GM21423 (cell line): Measurements from ENCODE around the gene ZBTB43.
"Not testable (repeated sequence)": the region's sequence is repeated elsewhere in the genome, so short reads cannot be mapped to it uniquely, and the experiment has no call there.

ENCODE experiments used
- ATAC-seq: cut with Tn5 transposase; IDR thresholded peaks from one replicate; pipeline ENCODE4 v1.9.1; 2021; ENCODE audit warnings: mild to moderate bottlenecking, moderate library complexity; ENCODE audit not compliant: unreplicated experiment

ZBTB43 gene, protein sequence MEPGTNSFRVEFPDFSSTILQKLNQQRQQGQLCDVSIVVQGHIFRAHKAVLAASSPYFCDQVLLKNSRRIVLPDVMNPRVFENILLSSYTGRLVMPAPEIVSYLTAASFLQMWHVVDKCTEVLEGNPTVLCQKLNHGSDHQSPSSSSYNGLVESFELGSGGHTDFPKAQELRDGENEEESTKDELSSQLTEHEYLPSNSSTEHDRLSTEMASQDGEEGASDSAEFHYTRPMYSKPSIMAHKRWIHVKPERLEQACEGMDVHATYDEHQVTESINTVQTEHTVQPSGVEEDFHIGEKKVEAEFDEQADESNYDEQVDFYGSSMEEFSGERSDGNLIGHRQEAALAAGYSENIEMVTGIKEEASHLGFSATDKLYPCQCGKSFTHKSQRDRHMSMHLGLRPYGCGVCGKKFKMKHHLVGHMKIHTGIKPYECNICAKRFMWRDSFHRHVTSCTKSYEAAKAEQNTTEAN

GRCh38 chr9:126804696-126805553 is at the start of gene ZBTB43:
TSS of gene ZBTB43 (plus strand) at chr9:126805040. CDS start at chr9:126832510, 27,470 bp downstream.
- ATAC-seq, result peak; percentile 64

DNA sequence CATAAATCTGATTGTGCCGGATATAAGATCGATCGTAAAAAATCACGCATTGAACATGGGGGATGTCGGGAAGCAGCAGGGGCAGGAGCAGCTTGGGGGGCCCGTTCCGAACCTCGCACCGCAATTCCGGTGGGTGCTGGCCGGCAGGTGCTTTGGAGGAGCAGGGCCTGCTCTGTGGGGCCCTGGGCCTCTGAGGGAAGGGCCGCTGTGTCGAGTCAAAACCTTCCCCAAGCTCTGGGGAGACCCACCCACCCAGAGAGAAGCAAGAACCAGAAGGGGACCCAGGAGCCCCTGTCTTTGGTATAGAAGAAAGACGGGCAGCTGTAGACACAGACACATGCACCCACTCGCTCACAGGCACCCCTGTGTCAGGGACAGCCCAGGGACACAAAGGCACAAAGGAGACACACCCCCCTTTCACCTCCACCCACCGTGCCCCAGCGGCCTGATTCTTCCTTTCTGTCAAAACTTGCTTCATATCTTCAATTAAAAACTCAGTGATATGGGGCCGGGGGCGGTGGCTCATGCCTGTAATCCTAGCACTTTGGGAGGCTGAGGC is 49.4 kb upstream of the ZBTB43 start:
- no peak for ATAC-seq

GRCh38 chr9:126756238-126756637 is 48.6 kb upstream of the ZBTB43 start:
- ATAC-seq, result no peak

DNA sequence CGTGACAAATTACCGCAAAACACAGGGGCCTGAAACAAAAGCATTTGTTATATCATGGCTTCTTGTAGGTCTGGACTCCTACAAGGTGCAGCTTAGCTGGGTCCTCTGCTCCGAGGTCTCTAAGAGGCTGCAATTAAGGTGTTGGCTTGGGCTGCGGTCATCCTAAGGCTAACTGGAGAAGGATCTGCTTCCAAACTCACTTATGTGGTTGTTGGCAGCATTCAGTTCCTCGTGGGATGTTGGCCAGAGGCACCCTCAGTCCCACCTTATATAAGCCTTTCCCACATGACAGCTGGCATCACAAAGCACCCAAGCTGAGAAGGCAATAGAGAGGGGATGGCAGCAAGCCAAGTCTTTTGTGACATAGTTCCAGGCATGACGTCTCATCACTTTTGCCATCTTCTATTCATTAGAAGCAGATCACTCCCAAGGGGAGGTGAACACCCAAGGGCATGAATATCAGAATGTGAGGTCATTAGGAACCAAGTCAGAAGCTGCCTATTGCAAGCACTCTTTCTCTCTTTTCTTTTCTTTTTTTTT is 47.9 kb upstream of the ZBTB43 start:
- no peak for ATAC-seq

DNA sequence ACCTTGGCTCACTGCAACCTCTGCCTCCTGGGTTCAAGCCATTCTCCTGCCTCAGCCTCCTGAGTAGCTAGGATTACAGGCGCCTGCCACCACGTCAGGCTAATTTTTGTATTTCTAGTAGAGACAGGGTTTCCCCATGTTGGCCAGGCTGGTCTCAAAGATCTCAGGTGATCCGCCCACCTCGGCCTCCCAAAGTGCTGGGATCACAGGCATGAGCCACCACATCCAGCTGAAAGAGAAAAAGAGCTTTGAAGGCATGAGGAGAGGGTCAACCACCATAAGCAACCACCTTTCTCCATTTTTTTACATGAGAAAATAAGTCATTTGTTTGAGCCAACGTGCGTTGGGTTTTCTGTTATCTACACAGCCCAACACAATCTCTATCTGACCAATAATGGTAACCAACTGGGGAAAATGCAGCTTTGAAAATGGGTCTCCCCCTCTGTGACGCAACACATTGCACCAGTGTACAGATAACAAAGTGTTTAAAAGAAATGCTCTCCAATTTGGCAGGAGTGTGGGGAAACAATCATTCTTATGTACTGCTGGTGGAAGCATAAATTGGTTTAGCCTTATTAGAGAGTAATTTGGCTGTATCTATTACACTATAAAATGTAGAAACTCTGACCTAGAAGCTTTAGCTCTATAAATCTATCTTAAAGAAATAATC is 45.8 kb upstream of the ZBTB43 start:
- no peak for ATAC-seq

- no peak for ATAC-seq
Observed at GRCh38 chr9:126761274-126761673, 43.6 kb upstream of the ZBTB43 start.

- ATAC-seq, result no peak
Observed at GRCh38 chr9:126763130-126763764, 41.6 kb upstream of the ZBTB43 start.

- no peak for ATAC-seq
Observed at GRCh38 chr9:126773004-126773607, 31.7 kb upstream of the ZBTB43 start.

- no peak for ATAC-seq
Observed at GRCh38 chr9:126775926-126776325, 28.9 kb upstream of the ZBTB43 start.

DNA sequence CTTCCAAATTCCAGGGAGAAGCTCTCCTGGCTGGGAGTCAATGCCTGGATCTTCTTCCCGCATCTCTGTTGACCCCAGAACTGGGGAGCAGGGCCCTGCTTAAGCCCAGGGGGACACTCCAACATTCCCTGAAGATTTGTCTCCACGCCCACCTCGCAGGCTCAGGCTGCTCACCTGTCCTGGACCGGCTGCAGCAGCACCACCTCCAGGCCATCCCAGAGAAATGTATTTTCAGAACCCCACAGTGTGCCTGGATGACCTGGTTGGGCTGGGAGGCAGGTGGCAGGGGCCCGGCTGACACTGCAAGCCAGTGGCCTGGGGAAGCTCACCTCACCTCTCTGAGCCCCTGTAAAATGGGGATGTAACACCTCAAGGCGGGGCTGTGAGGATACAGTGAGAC is 27.1 kb upstream of the ZBTB43 start:
- ATAC-seq, result no peak

- ATAC-seq, result no peak
Observed at GRCh38 chr9:126778141-126778540, 26.7 kb upstream of the ZBTB43 start.

- ATAC-seq, result not testable (repeated sequence)
Observed at GRCh38 chr9:126778696-126779095, 26.1 kb upstream of the ZBTB43 start.

DNA sequence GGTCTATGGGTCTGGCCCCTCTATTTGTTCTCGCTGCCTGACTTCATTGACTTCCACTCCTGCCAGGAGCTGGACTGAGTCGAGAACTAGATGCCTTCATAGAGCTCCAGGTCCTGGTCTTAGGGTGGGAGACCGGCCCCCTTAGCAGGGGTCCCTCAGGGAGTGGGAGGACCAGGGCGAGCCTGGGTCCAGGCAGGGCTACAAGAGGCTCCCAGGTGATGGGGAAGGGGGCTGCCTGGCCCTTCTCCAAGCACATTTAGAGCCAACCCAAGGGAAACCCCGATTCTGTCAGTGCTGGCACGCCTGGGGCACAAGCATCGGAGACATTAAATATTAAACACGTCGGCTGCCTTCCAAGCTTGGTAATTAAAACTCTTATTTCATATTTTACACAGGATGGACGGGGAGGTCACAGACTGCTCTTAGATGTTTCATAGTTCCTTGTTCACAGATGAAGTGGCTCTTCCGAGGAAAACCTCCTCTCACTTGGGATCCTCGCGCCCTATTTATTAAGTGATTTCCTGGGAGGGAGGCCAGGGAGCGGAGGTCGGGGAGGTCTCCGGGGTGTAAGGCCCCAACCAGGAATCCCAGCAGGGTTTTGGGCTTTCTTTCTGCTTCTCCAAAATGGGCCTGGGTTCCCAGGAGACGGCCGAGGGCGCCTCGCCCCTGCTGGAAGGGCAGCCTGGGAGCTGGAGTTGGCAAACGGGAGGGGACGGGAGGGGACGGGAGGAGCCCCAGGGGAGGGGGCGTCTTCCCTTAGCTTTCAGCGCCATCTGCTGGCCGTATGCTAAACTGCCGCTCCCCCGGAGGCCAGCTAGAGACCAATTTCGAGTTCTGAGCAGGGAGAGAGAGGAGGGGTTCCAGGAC is 23.4 kb upstream of the ZBTB43 start:
- ATAC-seq, result no peak

GRCh38 chr9:126782053-126782388 is 22.8 kb upstream of the ZBTB43 start:
- no peak for ATAC-seq

DNA sequence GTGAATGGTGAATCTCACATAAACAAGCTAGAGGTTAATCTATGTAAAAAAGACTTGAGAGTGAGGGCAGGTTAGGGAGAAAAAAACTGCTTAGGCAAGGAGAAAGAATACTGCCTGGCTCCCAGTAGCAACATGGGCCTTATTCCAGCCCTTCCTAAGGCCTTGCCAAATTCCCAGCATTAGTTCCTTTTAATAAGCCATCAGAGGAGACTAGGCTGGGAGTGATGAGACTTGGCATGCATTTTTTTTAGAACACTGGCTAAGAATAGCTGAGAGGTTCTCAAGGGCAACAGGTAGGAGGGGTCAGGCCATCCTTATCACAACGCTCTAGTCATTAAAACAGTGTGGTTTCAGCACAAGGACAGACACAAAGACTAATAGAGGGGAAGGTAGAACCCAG is 20.9 kb upstream of the ZBTB43 start:
- ATAC-seq, result no peak

DNA sequence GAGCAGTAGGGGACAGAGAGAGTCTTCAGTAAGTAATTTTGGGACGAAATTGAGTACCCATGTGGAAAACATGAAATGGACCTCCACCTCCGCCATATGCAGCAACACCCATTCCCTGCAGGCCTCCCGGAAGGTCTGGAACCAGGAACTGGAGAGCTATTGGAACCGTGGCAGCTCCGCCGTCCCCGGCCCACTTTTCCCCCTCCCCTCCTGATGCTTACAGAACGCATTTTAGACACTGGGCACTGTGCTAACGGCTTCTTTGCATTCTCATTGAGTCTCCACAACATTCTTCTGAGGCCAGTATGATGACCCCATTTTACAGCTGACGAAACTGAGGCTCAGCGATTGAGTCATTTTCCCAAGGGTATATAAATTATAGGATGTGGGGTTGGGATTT is 20.4 kb upstream of the ZBTB43 start:
- ATAC-seq, result no peak

- ATAC-seq, result not testable (repeated sequence)
Observed at GRCh38 chr9:126784841-126785240, 20.0 kb upstream of the ZBTB43 start.

DNA sequence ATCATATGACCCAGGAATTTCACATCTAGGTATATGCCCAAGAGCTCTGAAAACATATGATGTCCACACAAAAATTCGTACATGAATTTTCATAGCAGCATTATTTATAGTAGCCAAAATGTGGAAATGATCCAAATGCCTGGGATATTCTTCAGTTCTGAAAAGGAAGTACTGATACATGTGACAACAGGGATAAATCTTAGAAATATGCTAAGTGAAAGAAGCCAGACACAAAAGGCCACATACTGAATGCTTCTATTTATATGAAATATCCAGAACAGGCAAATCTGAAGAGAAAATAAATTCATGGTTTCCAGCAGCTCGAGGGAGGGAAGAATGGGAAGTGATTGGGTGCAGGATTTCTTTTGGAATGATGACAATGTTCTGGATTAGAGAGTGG is 16.8 kb upstream of the ZBTB43 start:
- ATAC-seq, result no peak
